ENCODE data around the gene NPLOC4.

Gene NPLOC4

DNA sequence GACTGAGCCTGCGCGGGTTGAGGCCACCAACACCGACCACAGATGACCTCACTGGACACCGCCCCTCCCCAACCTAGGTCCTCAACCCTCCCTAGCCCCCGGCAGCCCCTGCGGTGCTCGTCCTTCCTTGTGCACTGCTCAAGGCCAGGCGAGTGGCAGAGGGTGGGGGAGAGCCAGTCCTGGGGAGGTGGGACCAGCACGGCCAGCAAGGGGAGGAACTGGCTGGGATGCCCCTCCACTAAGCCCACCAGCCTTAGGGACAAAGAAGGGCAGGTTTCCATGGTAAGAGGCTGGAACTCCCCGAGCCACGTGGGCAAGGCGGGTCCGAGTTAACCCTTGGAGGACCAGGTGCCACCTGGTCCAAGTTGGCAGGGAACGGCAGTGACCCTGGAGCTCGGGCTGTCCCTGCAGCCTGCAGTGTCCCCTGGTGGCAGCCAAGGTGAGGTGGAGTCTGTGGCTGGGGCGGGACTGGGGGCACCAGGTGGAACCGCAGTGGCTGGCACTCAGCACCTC is 99.5 kb downstream of the NPLOC4 start:
- no peak for TF ChIP-seq FOXP2 (optimal IDR thresholded peaks at IDR 0.05; ENCODE audit: borderline replicate concordance, extremely low read depth, extremely low read length, insufficient read depth)
- no peak for TF ChIP-seq TAF1 (IDR thresholded peaks at IDR 0.05; ENCODE audit: borderline replicate concordance, insufficient read depth, low read length)
- TF ChIP-seq, protein P1, sequence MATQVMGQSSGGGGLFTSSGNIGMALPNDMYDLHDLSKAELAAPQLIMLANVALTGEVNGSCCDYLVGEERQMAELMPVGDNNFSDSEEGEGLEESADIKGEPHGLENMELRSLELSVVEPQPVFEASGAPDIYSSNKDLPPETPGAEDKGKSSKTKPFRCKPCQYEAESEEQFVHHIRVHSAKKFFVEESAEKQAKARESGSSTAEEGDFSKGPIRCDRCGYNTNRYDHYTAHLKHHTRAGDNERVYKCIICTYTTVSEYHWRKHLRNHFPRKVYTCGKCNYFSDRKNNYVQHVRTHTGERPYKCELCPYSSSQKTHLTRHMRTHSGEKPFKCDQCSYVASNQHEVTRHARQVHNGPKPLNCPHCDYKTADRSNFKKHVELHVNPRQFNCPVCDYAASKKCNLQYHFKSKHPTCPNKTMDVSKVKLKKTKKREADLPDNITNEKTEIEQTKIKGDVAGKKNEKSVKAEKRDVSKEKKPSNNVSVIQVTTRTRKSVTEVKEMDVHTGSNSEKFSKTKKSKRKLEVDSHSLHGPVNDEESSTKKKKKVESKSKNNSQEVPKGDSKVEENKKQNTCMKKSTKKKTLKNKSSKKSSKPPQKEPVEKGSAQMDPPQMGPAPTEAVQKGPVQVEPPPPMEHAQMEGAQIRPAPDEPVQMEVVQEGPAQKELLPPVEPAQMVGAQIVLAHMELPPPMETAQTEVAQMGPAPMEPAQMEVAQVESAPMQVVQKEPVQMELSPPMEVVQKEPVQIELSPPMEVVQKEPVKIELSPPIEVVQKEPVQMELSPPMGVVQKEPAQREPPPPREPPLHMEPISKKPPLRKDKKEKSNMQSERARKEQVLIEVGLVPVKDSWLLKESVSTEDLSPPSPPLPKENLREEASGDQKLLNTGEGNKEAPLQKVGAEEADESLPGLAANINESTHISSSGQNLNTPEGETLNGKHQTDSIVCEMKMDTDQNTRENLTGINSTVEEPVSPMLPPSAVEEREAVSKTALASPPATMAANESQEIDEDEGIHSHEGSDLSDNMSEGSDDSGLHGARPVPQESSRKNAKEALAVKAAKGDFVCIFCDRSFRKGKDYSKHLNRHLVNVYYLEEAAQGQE (IDR thresholded peaks at IDR 0.05; ENCODE audit: insufficient read depth in 1 of 2, low read depth in 2 of 2, low read length in 2 of 2), result no peak
- TF ChIP-seq SIN3A (IDR thresholded peaks at IDR 0.05; ENCODE audit: borderline replicate concordance, insufficient read depth, low read length), result no peak
- TF ChIP-seq POLR2AphosphoS5 (IDR thresholded peaks at IDR 0.05; ENCODE audit: low read depth, low read length), result no peak

GRCh38 chr17:81536299-81537290 is 100.3 kb downstream of the NPLOC4 start:
- TF ChIP-seq, protein P1 (IDR thresholded peaks at IDR 0.05; ENCODE audit: insufficient read depth in 1 of 2, low read depth in 2 of 2, low read length in 2 of 2), result no peak
- TF ChIP-seq FOXP2 (optimal IDR thresholded peaks at IDR 0.05; ENCODE audit: borderline replicate concordance, extremely low read depth, extremely low read length, insufficient read depth) (no peak), SIN3A (IDR thresholded peaks at IDR 0.05; ENCODE audit: borderline replicate concordance, insufficient read depth, low read length) (no peak), TAF1 (IDR thresholded peaks at IDR 0.05; ENCODE audit: borderline replicate concordance, insufficient read depth, low read length) (no peak), POLR2AphosphoS5 (IDR thresholded peaks at IDR 0.05; ENCODE audit: low read depth, low read length) (no peak)

DNA sequence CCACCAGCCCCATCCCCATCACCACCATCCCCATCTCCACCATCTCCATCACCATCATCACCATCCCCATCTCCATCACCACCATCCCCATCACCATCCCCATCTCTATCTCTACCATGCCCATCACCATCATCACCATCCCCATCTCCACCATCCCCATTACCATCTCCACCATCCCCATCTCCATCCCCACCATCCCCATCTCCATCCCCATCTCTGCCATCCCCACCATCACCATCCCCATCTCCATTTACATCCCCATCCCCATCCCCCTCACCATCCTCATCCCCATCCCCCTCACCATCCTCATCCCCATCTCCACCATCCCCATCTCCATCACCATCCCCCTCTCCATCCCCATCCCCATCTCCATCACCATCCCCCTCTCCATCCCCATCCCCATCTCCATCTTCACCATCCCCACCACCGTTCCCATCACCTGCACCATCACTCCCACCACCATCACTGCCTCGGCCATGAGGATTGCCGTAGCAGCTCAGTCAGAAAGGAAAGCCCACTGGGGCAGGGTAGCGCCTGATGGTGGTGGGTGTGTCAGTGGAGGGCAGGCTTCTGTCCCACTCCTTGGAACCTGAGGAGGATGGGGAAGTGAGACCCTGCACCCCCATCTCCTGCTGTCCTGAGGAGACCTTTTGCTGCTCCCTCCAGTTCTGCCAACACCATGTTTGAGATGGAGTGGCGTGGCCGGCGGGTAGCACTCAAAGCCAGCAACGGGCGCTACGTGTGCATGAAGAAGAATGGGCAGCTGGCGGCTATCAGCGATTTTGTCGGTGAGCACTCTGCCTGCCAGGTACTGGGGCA is 101.2 kb downstream of the NPLOC4 start:
- TF ChIP-seq TAF1 (IDR thresholded peaks at IDR 0.05; ENCODE audit: borderline replicate concordance, insufficient read depth, low read length) (no peak), SIN3A (IDR thresholded peaks at IDR 0.05; ENCODE audit: borderline replicate concordance, insufficient read depth, low read length) (no peak), FOXP2 (optimal IDR thresholded peaks at IDR 0.05; ENCODE audit: borderline replicate concordance, extremely low read depth, extremely low read length, insufficient read depth) (no peak), POLR2AphosphoS5 (IDR thresholded peaks at IDR 0.05; ENCODE audit: low read depth, low read length) (no peak; the same call in 1 of the 2 replicates)
- TF ChIP-seq, protein P1 (IDR thresholded peaks at IDR 0.05; ENCODE audit: insufficient read depth in 1 of 2, low read depth in 2 of 2, low read length in 2 of 2), result no peak

GRCh38 chr17:81535007-81535328 is 101.9 kb downstream of the NPLOC4 start:
- no peak for TF ChIP-seq FOXP2 (optimal IDR thresholded peaks at IDR 0.05; ENCODE audit: borderline replicate concordance, extremely low read depth, extremely low read length, insufficient read depth)
- TF ChIP-seq, protein P1 (IDR thresholded peaks at IDR 0.05; ENCODE audit: insufficient read depth in 1 of 2, low read depth in 2 of 2, low read length in 2 of 2), result no peak
